Measurements from ENCODE around the gene GPC1.

Gene GPC1

DNA sequence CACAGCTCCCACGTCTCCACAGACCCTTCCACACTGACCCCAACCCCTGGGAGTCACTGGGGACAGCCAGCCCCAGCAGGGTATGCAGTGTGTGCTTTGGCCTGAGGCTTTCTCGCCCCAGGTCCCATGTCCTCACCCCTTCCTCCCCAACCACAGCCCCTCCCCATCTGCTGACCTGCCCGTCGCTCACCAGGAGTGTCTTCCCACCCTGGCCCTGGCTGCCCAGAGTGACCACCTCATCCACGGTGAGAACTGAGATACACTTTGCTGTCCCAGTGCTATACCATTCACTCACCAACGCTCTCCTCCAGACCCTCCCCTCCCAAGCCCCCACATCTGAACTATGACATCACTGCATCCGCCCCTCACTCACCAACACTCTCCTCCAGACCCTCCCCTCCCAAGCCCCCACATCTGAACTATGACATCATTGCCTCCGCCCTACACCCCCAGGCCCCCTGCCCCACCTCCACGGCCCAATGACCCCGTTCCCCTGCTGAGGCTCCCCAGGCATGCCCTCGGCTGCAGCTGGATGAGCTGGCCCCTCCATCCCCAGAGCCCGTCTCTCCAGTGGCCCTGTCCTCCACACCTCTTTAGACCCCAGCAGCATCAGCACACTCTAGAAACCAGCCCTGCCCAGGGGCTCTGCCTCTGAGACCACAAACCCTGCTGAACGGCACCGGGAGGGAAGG, 67.1 kb downstream of the GPC1 start:
- DNase-seq: no peak

DNA sequence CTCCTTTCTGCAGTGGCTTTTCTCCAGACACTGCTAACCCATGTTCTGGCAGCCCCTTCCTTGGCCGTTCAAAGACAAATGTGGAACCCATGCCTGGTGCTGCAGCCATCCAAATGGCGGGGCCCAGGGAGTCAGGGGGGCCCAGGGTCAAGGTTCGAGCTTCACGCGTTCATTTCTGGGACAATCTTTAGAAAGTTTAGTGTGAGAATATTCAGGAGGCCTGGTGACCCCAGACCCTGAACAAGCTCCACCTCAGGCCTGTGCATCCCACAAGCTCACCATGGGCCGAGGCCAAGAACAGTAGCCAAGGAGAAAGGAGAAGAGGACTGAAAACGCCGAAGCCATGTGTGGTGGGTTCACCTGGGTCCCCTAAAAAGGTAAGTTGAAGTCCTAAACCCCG, 67.9 kb downstream of the GPC1 start:
- no peak for DNase-seq

DNA sequence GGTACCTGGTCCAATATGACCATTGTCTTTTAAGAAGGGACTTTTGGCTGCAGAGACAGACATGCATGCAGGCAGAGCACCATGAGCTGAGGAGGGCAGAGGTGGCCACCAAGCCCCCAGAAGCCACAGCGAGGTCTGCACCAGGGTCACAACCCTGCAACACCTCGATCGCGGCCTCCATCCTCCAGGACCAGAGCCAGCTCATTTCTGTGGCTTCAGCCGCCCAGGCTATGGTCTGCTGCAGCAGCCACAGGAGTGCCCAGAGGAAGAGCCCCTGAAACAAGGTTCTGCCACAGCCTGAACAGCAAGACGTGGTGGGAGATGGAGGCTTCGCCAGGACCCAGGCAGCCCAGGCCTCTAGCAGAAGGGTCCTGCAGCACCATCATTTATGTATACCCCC, 68.4 kb downstream of the GPC1 start:
- DNase-seq: no peak

DNA sequence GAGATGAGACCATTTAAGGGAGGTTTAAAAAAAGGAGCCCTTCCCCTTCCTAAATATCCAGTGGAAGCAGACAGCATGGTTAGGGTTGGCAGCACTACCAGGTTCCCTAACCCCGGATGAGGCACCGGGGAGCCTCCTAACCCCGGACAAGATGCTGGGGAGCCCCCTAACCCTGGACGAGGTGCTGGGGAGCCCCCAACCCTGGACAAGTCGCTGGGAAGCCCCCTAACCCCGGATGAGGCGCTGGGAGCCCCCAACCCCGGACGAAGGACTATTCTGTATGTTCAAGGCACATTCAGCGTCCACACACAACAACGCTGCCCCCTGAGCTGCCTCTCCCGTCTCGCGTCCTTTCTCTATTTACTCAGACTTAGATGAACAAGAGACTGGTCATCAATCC, 70.4 kb downstream of the GPC1 start:
- DNase-seq: no peak

DNA sequence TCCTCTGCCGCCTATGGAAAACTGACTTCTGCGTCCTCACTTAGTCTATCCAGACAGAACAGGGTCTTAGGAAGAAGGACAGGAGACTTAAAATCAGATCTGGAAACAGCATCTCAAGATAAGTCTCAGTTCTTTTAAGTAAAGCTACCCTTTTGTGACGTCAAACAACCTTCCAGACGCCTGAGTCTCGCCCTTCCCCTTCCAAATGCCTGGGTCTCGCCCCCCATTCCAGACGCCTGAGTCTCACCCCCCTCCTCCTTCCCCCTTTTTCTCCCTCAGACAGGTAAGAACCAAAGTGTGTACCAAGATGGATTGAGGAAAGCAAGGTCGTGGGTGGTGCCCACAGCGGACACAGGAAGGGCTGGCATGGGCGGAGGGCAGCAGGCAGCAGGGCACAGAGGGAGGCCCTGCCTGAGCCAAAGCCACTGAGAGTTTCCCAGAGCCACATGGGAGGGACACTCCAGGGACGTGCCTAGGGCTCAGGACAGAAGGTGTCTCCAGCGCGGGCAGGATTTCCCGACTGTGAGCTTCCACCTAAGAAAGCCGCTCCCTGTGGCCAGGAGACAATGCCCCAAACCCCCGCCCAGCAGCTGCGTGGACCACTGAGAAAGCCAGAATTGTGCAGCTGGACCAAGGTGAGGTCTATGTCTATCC, 71.1 kb downstream of the GPC1 start:
- no peak for DNase-seq

DNA sequence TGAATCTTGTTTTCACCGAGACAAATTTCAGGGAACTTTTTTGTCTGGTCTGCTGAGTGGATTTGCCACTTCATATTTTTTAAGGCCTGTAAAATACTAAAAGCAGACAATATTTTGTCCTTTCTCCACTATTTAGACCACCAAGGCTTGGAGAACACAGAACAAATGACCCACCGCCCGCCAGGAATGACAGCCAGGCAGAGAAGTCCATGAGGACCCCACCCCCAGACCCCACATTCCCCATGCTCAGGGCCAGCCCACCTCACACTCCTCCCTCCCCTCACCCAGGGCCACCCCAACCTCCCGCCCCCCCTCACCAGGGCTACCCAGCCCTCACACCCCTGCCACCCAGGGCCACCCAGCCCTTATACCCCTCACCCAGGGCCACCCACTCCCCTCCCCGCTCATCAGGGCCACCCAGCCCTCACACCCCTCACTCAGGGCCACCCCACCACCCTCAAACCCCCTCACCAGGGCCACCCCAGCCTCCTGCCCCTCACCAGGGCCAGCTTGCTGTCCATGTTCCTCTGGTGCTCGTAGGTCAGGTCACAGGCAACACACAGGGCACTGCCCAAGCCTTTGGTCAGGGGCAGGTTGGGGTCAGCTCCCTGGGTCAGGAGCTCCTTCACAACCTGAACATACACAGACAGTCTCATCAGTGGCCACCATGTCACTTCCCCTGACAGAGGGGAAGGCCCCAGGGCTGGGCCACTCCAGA, 71.8 kb downstream of the GPC1 start:
- no peak for DNase-seq

DNA sequence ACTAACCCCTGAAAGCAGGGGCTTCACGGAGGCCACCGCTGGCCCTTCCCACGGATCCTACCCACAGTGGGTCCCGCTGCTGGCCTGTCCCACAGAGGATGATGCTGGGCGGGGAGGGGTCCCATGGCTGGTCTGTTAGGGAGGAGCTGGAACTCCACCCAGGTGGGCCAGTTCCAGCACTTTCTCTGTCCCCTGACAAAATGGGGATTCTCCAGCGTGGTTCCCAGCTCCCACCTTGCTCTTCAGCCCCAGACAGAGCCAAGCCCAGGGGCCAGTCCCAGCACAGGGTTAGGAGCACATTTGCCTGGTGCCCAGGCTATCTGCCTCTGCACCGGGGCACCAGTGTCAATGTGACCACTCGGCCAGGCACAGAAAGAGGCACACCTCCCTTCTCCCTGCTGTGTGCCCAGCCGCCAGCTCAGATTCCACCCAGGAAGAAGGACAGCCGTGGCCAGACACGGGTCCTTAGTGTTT, 72.4 kb downstream of the GPC1 start:
- no peak for DNase-seq

DNA sequence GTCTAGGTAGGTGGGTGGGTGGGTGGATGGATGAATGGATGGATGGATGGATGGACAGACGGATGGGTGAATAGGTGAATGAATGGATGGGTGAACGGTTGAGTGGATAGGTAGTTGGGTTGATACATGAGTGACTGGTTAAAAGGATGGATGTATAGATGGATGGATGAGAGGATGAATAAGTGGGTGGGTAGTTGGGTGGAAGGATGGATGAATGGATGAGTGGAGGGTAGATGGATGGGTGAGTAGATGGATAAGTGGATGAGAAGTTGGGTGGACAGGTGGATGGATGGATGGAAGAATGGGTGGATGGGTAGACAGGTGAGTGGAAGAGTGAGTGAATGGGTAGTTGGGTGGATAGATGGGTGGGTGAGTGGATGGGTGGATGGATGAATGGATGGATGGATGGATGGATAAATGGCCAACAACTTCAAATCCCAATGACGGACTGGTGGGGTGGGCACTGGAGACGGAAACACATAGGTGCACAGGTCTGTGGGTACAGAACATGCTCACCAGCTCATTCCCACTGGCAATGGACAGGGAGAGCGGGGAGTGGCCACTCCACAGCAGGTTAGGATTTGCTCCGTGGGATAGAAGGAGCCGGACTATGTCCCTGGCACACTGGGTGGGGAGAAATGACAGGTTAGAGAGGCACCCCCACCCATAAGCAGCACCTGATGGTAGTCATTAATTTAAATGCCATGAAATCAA, 73.5 kb downstream of the GPC1 start:
- no peak for DNase-seq

DNA sequence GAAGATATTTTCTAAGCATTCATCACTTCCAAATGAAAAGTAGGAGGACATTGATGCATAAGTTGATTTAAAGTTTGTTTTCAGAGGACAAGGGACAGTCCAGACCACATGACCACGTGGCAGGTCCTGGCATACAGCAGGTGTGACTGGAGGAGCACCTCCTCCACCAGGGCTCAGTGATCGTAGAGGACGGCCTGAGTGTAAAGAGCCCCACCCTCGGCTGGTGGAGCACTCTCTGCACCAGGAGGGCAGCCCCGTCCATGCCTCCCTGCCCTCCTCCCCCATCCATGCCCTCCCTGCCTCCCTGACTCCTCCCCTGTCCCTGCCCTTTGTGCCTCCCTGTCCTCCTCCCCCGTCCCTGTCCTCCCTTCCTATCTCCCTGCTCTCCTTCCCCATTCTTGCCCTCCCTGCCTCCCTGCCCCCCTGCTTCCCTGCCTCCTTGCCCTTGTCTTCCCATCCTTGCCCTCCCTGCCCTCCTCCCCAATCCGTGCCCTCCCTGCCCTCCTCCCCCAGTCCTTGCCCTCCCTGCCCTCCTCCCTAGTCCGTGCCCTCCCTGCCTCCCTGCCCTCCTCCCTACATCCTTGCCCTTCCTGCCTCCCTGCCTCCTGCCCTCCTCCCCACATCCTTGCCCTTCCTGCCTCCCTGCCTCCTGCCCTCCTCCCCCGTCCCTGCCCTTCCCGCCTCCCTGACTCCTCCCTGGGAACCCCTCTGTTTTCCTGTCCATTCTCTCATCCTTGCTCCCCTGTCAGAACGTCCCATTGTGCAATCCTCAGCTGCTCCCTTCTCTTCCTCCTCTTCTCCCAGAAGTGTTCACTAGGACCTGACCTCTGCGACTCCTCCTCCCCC, 74.4 kb downstream of the GPC1 start:
- no peak for DNase-seq

DNA sequence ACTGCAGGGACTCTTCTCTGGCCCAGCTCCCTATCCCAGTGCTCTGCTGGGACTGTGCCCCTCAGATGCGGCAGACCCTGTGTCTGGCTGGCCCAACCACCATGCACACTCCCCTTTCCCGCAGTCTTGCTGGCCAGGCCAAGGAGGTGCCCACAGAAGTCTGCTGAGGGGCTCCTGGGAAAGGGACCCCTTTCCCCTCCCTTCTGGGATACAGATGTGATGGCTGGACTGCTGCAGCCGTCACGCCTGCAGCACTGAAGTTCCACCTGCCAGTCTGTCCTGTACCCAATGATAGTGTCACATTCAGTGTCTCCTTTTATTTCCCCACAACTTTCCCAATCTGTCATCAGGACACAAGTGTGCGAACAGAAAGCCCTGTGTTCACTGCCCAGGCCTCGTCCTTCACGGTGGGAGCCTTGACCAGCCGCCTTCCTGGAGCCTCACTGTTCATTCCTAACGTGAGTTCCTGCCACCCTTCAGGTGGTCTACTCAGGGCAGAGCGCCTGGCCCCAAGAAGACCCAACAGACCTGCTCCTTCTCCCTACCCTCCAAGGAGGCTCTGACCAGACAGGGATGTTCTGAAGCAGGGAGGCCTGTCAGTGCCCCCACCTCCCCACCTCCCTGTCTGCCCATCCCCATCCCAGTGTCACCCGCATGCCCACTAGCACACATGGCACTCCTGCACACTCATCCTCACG, 75.2 kb downstream of the GPC1 start:
- DNase-seq: no peak

DNA sequence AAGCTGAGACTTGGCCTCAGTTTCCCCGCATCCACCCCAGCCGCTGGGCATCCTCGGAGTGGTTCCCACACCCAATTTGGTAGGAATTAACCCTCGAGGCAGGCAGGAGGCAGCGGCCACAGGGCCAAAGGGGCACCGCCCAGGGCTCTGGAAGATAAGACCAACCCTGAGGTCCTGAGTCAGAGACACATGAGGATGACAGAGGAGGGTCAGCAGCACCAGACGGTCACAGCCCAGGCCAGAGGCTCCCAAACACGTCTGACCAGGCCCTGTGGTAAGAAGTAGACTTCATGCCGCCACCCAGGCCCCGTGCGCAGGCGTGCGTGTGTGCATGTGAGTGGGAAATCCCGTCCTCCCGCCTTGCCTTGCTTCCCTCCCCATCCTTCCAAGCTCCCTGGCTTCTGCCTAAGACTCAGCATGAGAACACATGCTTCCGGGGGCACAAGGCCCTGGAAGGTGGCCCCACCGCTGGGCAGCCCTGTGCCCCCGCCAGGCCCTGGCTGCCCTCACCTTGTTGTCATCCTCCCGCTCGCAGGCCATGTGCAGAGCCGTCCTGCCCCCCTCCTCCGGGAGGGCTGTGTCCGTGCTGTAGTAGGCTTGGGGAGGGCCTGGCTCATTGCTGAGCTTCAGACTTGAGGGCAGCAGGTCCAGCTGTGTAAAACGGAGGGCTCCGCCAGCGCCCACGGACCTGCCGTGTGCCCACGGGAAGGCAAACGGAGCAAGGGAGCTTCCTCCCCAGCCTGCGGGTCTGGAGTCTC, 76.1 kb downstream of the GPC1 start:
- no peak for DNase-seq

DNA sequence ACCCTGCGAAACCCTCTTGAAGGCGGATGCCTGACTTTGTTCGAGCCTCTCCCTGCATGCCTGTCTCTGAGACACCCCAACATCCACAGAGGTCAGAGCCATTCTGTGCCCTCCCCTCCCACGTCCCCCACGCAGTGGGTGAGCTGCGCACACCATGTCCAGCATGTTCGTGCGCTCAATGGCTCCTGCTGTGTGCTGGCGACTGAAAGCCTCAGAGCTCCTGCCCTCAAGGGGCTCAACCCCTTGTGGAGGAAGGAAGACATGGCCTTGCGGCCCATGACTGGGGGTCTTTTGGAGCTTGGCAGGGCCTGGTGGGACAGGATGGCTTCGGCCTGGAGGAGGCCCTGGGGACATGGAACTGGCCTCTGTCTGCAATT, 76.6 kb downstream of the GPC1 start:
- no peak for DNase-seq

DNA sequence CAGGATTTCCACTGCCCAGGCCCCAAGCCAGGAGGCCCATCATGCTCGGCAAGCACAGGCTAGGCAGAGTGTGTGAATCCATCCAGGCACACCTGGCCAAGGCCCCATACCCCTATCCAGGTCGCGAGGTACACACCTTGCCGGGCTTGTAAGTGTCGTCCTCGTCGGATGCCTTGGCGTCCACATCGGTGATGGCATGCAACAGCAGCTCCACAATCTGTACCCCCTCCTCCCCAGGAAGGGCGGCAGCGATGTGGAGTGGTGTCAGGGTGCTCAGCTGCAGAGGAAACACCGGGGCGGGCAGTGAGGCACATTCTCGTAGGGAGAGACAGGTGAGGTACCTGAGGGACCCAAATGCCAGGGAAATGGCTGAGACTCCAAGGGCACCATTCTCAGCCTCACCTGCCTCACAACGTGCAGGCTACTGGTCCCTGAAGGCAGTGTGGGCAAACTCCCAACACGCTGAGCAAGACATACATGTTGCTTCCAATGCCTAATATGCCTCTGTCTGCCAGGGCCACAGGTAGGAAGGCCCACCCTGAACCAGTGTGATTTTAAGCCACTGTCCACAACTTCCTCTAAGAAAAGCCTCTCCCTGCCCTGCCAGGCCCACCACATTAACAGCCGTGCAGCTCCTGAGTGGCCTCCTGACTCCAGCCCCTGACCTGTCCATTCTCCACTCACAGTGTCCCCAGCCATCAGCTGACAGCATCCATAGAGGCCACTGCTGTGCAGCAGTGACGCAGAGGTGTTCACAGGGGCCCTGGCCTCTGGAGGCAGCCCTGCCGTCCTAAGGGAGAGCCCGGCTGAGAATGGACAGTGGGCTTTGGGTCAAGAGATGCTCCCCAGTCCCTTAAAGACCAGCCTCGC, 77.4 kb downstream of the GPC1 start:
- no peak for DNase-seq

DNA sequence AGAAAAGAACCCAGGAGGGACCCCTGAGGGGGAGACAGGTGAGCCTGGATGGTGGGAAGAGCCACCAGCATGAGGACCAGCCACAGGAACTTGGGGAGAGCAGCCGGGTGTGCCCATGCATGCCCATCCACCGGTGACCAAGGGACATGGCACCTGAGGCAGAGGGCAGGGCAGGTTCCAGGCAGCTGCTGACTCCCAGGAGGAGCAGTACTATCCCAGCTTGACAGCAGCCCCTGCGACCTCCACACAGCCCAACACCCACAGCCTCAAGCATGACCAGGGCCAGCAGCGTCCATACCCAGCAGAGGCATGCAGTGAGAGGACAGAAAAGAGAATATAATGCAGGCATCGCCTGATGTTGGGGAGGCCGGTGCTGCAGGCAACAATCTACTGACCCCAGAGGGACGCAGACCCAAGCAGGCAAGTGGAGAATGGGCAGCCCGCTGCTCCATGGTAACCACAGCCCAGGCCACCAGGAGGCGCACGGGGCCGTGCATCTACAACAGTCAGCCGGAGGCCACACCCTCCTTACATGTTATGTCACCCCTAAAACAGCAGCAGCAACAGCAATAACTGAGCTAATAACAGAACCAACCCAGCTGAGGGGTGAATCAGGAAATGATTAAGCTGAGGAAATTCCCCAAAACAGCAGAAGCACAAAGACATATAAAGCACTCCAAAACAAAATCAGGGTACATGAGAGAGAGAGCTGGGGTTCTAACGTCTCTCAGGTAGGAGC, 78.3 kb downstream of the GPC1 start:
- no peak for DNase-seq

DNA sequence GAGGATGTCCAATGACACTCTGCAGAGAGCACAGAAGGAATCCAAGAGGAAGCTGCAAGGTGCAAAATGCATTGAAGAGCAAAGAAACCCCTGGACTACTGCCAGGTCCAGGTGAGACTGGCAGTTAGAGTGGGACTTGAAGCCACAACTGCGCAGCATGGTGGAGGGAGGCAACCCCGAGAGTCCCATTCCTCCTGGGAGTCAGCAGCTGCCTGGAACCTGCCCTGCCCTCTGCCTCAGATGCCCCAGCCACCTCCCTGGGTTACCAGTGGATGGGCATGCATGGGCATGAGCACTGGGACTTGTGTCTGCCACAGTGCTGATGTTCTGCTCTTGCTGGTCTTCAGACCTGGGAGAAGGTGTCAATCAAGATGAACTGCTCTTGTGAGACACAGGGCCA, 79.2 kb downstream of the GPC1 start:
- peak; percentile 38 for DNase-seq

DNA sequence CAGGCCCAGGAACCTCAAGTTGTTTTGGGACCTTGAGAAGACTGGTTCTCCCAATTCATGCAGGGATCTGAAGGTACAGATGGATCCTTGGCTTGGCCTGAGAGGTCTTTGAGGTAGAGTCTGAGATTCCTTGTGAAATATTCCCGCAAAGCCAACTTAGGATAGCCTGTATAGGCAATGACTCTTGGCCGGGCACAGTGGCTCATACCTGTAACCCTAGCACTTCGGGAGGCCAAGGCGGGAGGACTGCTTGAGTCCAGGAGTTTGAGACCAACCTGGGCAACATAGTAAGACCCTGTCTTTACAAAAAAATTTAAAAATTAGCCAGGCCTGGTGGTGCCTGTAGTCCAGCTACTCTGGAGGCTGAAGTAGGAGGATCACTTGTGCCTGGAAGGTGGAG, 81.9 kb downstream of the GPC1 start:
- no peak for DNase-seq

All from DMS79 treated with DMSO at 0.1 percent for 48 hours (cell line).